NOMO-1 (cell line): ENCODE results near the gene AGRN.
"Not testable (repeated sequence)": the region's sequence is repeated elsewhere in the genome, so short reads cannot be mapped to it uniquely, and the experiment has no call there.

ENCODE experiments used
- DNase-seq, 2 experiments: peaks; one replicate each; lab custom pipeline; 2025; ENCODE audit not compliant: unreplicated experiment in 2 of 2; lab: John Stamatoyannopoulos, UW

The AGRN gene

GRCh38 chr1:1063261-1063944 is 43.5 kb downstream of the AGRN start:
- no peak for DNase-seq

DNA sequence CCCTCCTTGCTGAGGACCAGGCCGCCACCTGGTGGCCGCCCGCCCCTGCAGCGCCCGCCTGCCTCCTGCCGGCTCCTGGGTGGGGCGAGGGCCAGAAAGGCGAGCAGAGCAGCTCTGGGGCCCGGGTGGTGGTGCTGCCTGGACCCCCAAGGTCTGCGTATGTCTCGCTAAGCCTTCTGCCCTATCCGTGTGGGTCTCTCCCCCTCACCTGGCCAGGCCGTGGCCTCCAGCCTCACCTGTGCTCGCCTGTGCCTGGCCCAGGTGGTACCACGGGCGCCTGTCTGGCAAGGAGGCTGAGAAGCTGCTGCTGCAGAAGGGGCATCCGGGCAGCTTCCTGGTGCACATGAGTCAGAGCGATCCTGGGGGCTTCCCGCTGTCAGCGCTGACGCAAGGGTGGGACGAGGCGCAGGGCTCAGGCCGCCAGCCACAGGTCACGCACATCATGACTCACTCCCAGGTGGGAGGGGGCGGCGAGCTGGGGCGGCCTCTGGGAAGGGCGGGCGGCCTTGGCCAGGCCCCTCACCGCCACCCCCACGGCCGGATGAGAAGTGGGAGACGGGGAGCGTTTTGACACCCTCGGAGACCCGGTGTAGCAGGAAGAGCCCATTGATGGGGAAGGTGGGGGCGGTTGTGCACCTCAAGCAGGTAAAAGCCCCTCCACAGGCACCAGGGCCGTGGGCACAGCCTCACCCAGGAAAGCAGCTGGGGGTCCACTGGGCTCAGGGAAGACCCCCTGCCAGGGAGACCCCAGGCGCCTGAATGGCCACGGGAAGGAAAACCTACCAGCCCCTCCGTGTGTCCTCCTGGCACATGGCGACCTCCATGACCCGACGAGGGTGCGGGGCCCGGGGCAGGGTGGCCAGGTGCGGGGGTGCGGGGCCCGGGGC is 44.3 kb downstream of the AGRN start:
- peak; percentile 36 to 49 for DNase-seq

DNA sequence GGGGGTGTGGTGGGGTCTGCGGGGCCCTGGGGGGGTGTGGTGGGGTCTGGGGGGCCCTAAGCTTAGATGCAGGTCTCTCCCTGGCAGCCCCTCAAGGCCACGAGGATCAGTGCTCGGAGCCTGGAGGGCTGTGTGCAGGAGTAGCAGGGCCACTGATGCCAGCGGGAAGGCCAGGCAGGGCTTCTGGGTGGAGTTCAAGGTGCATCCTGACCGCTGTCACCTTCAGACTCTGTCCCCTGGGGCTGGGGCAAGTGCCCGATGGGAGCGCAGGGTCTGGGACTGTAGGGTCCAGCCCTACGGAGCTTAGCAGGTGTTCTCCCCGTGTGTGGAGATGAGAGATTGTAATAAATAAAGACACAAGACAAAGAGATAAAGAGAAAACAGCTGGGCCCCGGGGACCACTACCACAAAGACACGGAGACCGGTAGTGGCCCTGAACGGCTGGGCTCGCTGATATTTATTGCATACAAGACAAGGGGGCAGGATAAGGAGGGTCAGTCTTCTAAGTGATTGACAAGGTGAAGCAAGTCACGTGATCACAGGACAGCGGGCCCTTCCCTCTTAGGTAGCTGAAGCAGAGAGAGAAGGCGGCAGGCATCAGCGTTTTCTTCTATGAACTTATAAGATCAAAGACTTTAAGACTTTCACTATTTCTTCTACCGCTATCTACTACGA is 45.5 kb downstream of the AGRN start:
- DNase-seq = no peak

GRCh38 chr1:1065940-1066304 is 46.0 kb downstream of the AGRN start:
- DNase-seq = not testable (repeated sequence)

- no peak for DNase-seq
These were observed 46.7 kb downstream of the AGRN start for GRCh38 chr1:1066403-1067283.

DNA sequence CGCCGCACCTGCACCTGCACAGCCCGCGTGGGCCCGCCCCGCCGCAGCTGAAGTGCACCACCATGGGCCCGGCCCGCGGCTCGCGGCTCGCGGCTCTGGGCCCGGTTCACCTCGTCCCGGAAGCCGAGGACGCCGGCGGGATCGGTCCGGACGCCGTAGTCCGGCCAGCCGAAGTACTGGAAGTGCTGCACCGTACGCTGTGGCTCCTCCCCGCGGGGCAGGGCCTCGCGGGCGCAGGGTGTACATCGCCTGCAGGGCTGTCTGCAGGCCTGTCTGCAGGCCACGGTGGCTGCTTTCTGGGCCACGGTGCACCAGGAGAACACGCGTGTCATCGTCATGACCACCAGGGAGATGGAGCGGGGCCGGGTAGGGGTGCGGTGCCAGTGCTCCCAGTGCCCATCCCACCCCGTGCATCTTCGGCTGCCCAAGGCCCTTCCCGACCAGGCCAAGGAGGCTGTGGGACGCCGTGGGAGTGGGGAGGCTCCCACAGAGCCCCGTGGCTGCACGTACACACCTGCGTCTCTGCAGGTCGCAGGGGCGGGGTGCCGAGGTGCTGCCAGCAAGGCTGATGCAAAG is 47.5 kb downstream of the AGRN start:
- no peak for DNase-seq

DNA sequence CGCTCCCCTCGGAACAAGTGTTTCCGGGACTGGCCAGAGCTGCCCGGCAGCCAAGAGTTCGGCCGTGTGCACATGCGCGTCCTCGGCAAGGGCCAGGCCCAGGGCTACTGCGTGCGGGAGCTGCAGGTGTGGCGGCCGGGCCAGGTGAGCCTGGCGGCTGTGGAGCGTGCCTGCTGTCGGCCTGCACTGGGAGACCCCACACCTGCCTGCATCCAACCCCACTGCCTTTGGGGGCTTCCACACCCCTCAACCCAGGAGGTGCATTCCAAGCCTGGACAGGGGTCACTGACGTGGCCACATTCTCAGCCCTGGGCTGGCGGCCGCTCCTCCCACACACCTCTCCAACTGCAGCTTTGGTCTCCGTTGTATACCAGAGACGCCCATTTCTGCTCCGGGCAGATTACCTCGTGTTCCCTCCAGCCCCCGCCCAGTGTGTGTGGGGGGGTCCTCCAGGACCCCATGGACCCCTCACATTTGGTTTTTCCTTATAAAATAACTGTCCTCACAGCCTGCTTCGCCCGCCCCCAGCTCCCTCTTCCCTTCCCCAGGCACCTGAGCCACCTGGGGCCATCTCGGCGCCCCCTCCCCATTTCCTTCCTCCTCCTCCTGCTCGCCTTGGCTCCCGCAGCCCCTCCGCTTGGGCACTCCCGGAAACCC is 48.1 kb downstream of the AGRN start:
- DNase-seq = no peak

DNA sequence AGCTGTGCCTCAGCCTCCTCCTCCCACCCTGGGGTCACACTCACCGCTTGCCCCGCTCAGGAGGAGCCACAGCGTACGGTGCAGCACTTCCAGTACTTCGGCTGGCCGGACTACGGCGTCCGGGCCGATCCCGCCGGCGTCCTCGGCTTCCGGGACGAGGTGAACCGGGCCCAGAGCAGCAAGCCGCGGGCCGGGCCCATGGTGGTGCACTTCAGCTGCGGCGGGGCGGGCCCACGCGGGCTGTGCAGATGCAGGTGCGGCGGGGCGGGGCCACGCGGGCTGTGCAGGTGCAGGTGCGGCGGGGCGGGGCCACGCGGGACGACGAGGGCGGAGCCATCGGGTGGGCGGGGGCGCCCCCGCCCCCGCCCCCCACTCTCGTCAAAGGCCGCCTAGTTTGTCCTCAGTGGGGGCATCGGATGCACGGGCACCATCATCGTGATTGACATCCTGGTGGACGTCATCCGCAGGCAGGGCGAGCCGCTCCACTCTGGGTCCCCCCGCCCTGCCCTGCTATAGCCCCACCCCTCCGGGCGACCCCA is 48.7 kb downstream of the AGRN start:
- DNase-seq = no peak

- peak; percentile 52 to 60 for DNase-seq
These were observed 49.3 kb downstream of the AGRN start for GRCh38 chr1:1069056-1069710.

DNA sequence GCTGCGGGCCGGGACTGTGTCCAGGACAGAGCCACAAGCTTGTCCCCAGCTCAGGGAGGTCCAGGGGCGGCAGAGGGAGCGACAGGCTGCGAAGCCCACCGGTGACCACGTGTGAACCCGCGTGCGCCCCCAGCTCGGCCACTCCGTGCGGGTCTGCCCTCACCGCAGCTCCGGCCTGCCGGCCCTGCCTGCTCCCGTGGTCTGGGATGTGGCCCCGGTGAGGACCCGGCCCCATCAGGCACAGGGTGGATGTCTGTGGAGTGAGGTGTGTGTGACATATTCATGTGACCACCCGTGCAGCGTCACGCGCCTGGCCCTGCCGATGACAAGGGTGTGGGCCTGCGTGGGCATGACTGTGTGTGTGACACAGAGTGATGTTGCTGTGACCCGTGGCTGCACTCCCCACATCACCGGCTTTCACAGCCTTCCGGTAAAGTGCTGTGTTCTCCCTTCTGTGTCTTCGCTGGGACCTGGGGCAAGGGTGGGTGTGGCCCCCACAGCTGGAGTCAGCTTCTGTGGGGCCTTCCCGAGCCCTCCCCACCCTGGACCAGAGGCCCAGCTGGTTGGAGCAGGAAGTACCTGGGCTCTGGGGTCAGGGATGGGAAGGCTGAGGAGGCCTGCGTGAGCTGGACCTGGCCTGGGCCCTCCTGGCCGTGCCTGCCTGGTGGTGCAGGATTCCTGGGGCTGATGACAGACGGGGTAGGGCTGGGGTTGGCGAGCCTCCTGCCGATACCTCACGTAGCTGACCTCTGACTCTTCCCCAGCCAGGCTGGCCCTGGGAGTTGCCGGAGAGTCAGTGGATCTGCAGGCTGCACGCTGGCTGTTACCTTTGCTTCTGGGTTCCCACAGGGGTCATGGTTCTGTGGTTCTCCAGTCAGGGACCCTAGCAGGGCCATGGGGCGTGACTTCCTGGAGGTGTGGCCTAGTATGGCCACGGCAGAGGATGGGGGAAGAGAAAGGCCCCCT is 50.1 kb downstream of the AGRN start:
- DNase-seq = no peak

DNA sequence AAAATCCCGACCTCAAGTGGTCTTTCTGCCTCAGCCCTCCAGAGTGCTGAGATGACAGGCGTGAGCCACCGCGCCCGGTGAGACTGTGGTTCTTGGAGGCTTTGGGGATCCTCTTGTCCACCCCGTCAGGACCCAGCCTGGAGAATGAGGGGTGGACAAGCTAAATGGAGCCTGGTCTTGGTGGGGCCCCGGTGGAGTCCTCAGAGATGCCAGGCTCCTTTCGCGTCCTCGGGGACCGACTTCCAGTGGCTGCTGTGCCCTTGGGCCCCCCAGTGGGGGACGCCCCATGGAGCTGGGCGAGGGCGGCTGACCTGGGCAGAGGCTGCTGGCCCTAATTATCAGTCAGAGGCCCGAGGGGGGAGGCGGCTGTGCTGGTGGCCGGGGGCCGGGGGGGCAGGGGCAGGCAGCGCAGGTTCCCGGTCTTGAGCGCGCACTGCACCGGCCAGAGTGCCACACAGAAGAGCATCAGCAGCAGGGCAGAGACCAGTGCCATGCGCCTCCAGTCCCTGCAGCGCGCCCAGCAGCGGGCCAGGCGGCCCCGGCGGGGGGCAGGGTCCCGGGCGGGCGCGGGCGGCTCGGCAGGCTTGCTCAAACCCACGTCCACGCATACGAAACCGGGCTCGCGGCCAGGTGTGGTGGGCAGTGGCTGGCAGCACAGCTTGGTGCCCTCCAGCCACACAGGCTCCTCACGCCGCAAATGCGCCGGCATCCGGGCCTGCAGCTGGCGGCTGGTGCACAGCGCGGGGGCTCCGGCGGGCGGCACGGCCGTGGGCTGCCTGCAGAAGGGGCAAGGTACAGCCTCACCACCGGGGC is 51.8 kb downstream of the AGRN start:
- DNase-seq = no peak

GRCh38 chr1:1072299-1072848 is 52.5 kb downstream of the AGRN start:
- DNase-seq = no peak

GRCh38 chr1:1072849-1073742 is 53.2 kb downstream of the AGRN start:
- no peak for DNase-seq

GRCh38 chr1:1073743-1074587 is 54.0 kb downstream of the AGRN start, which contains the start of gene RNF223:
RNF223 (minus strand) TSS chr1:1074306; CDS start chr1:1072566, 1,740 bp downstream.
- no peak for DNase-seq
